ENCODE results near the gene SLC30A3.

The SLC30A3 gene

GRCh38 chr2:27205206-27205605 lies 57.6 kb downstream of the SLC30A3 start:
- no peak for DNase-seq (ENCODE audit: low spot score)

- no peak for DNase-seq (ENCODE audit: low spot score)
Observed at GRCh38 chr2:27204566-27204965, 58.3 kb downstream of the SLC30A3 start.

- DNase-seq (ENCODE audit: low spot score): no peak
Observed at GRCh38 chr2:27203741-27204140, 59.1 kb downstream of the SLC30A3 start.
